Measurements from ENCODE around the gene TAS2R60. TPM values are rescaled to one million over a fixed set of nuclear protein-coding genes. Genes with fewer than 3 reads are reported as not detected.

TAS2R60 gene
- polyA plus RNA-seq, 1 donor from 2014 or later, result not detected

DNA sequence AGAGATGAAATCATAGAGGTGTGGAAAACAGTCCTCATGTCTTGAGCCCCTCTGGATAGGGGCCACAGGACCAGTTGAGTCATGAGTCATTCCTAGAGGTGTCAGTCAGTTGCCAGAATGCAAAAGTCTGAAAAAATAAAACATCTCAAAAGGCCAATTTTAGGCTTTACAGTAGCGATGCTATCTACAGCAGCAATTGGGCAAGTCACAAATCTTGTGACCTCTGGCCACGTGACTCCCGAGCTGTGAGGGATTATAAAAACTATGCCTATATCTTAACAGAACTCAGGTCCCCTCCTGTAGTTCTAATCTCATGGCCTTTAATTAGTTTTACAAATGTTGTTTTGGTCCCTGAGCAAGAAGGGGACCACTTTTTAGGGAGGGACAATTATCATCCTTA lies 18.8 kb downstream of the TAS2R60 start:
- Histone ChIP-seq H3K9me2 (ENCODE audit: insufficient read depth, low read length) (no peaks in the 10 kb centered on the region), H2AFZ (ENCODE audit: low read depth, low read length) (no peak overlapping the region), H3K9ac (ENCODE audit: low read length) (no peak overlapping the region), H3K36me3 (ENCODE audit: insufficient read depth, low read length) (no peaks in the 10 kb centered on the region), H3K27me3 (ENCODE audit: insufficient read depth, low read depth, low read length) (no peaks in the 10 kb centered on the region), H3K79me2 (replicated peaks; ENCODE audit: insufficient read depth, low read length) (no peaks in the 10 kb centered on the region), H3K9me3 (ENCODE audit: low read length) (no peaks in the 10 kb centered on the region), H3F3A (ENCODE audit: insufficient read depth, low read length, poor library complexity, severe bottlenecking) (no peaks in the 10 kb centered on the region), H4K20me1 (ENCODE audit: insufficient read depth) (no peaks in the 10 kb centered on the region), H3K4me3 (ENCODE audit: low read length) (no peak overlapping the region), H3K4me2 (ENCODE audit: low read length) (no peak overlapping the region), H3K27ac (ENCODE audit: low read length) (no peak overlapping the region)
- no peak for TF ChIP-seq EP300 (conservative IDR thresholded peaks at IDR 0.05; ENCODE audit: poor library complexity, severe bottlenecking)
- no peak for TF ChIP-seq REST (IDR thresholded peaks at IDR 0.05; ENCODE audit: borderline replicate concordance)
- TF ChIP-seq RAD21 (conservative IDR thresholded peaks at IDR 0.05), result no peak
- TF ChIP-seq POLR2AphosphoS5 (IDR thresholded peaks at IDR 0.05), result no peak
- TF ChIP-seq, protein P1, sequence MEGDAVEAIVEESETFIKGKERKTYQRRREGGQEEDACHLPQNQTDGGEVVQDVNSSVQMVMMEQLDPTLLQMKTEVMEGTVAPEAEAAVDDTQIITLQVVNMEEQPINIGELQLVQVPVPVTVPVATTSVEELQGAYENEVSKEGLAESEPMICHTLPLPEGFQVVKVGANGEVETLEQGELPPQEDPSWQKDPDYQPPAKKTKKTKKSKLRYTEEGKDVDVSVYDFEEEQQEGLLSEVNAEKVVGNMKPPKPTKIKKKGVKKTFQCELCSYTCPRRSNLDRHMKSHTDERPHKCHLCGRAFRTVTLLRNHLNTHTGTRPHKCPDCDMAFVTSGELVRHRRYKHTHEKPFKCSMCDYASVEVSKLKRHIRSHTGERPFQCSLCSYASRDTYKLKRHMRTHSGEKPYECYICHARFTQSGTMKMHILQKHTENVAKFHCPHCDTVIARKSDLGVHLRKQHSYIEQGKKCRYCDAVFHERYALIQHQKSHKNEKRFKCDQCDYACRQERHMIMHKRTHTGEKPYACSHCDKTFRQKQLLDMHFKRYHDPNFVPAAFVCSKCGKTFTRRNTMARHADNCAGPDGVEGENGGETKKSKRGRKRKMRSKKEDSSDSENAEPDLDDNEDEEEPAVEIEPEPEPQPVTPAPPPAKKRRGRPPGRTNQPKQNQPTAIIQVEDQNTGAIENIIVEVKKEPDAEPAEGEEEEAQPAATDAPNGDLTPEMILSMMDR (IDR thresholded peaks at IDR 0.05; ENCODE audit: poor library complexity, severe bottlenecking), result no peak
- TF ChIP-seq SMC3 (conservative IDR thresholded peaks at IDR 0.05; ENCODE audit: poor library complexity), result no peak
- no peak for TF ChIP-seq EZH2 (IDR thresholded peaks at IDR 0.05; ENCODE audit: borderline replicate concordance, insufficient read depth, low read length, poor library complexity, severe bottlenecking)
- no peak for TF ChIP-seq TAF1 (IDR thresholded peaks at IDR 0.05; ENCODE audit: low read depth)
- TF ChIP-seq MXI1 (conservative IDR thresholded peaks at IDR 0.05; ENCODE audit: poor library complexity, severe bottlenecking), result no peak

DNA sequence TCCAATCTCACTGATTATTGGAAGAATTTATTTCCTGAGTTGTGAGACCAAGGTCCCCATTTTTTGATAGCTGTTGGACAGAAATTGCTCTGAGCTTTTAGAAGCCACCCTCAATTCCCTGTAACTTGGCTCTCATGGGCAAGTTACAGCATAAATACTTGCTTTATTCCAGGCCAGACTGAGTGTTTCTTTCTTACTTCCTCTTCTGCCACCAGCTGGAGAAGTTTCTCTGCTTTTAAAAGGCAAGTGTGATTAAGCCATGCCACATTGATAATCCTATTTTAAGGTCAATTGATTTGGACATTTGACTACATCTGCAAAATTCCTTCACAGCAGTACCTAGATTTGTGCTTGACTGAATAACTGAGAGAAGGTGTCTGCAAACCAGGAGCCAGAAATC lies 20.3 kb downstream of the TAS2R60 start:
- Histone ChIP-seq H3K4me2 (ENCODE audit: low read length) (no peak overlapping the region), H2AFZ (ENCODE audit: low read depth, low read length) (no peak overlapping the region), H3K79me2 (replicated peaks; ENCODE audit: insufficient read depth, low read length) (no peaks in the 10 kb centered on the region), H3K9ac (ENCODE audit: low read length) (no peak overlapping the region), H3K9me2 (ENCODE audit: insufficient read depth, low read length) (no peaks in the 10 kb centered on the region), H3K4me3 (ENCODE audit: low read length) (no peak overlapping the region), H3K9me3 (ENCODE audit: low read length) (no peaks in the 10 kb centered on the region), H3K27me3 (ENCODE audit: insufficient read depth, low read depth, low read length) (no peaks in the 10 kb centered on the region), H3F3A (ENCODE audit: insufficient read depth, low read length, poor library complexity, severe bottlenecking) (no peaks in the 10 kb centered on the region), H3K36me3 (ENCODE audit: insufficient read depth, low read length) (no peaks in the 10 kb centered on the region), H3K27ac (ENCODE audit: low read length) (no peak overlapping the region), H4K20me1 (ENCODE audit: insufficient read depth) (no peaks in the 10 kb centered on the region)
- no peak for TF ChIP-seq RAD21 (conservative IDR thresholded peaks at IDR 0.05)
- no peak for TF ChIP-seq EP300 (conservative IDR thresholded peaks at IDR 0.05; ENCODE audit: poor library complexity, severe bottlenecking)
- TF ChIP-seq TAF1 (IDR thresholded peaks at IDR 0.05; ENCODE audit: low read depth), result no peak
- no peak for TF ChIP-seq SMC3 (conservative IDR thresholded peaks at IDR 0.05; ENCODE audit: poor library complexity)
- TF ChIP-seq MXI1 (conservative IDR thresholded peaks at IDR 0.05; ENCODE audit: poor library complexity, severe bottlenecking), result no peak
- no peak for TF ChIP-seq REST (IDR thresholded peaks at IDR 0.05; ENCODE audit: borderline replicate concordance)
- TF ChIP-seq, protein P1 (IDR thresholded peaks at IDR 0.05; ENCODE audit: poor library complexity, severe bottlenecking), result no peak
- no peak for TF ChIP-seq POLR2AphosphoS5 (IDR thresholded peaks at IDR 0.05)
- TF ChIP-seq EZH2 (IDR thresholded peaks at IDR 0.05; ENCODE audit: borderline replicate concordance, insufficient read depth, low read length, poor library complexity, severe bottlenecking), result no peak
